ENCODE data around the gene DDX28. TPM values are rescaled to one million over a fixed set of nuclear protein-coding genes. Genes with fewer than 3 reads are reported as not detected.
A peak's percentile ranks its signal among the peaks of the same experiment; 100 is the strongest.

DDX28 gene
- total and polyA plus RNA-seq, 12 donors: 5.3 to 13.1 (median 9.5) TPM

GRCh38 chr16:68040506-68041288, 17.7 kb upstream of the DDX28 start:
- ATAC-seq (peak; percentile 89 to 96 (median 94)), DNase-seq (peak; percentile 83 to 84)
- H3K9me3 ChIP-seq: no peaks in the 10 kb centered on the region
- peaks cover 0 to 45% (median 0%) of the 10 kb centered on the region in 9 donors for H3K36me3 ChIP-seq
- H3K4me1 ChIP-seq: peaks cover 0 to 45% (median 0%) of the 10 kb centered on the region in 9 donors
- no peak overlapping the region for H3K4me3 ChIP-seq
- intact Hi-C loops (cut with DNase I): loop anchor here in 7 of 10 donors (1.0 to 10.0 kb wide), 14 partner anchors 47 to 518 kb away; partner anchors contain the start of genes NRN1L (in 5 of the 7), PSMB10 (in 3 of the 7) and CTRL (in 1 of the 7)
- H3K27me3 ChIP-seq: no peaks in the 10 kb centered on the region
- peak; percentile 73 to 88 (median 83) for TF ChIP-seq CTCF (IDR thresholded peaks at IDR 0.05)
- WGBS, 2 donors: 67 to 68% methylated on average over 14 of the region's 14 CpGs
- peak overlapping the region in 1 of 10 donors; percentile 69 for H3K27ac ChIP-seq

GRCh38 chr16:68037841-68038597, 15.0 kb upstream of the DDX28 start:
- WGBS, 2 donors: 81 to 83% methylated on average over 9 of the region's 9 CpGs
- peak in 1 of 8 donors; percentile 26 for ATAC-seq
- Histone ChIP-seq H3K4me3 (no peak overlapping the region), H3K9me3 (no peaks in the 10 kb centered on the region), H3K27ac (peak overlapping the region in 4 of 10 donors; percentile 7 to 67 (median 22)), H3K27me3 (no peaks in the 10 kb centered on the region), H3K4me1 (peaks cover 0 to 45% (median 0%) of the 10 kb centered on the region in 9 donors), H3K36me3 (peaks cover 0 to 26% (median 0%) of the 10 kb centered on the region in 9 donors)
- intact Hi-C loops (cut with DNase I): loop anchor here in 5 of 10 donors (2.0 to 10.0 kb wide), 4 partner anchors 101 to 223 kb away; partner anchors contain the start of gene PSMB10 (in 1 of the 5)
- no peak for TF ChIP-seq CTCF (IDR thresholded peaks at IDR 0.05)
- DNase-seq: no peak

GRCh38 chr16:68035227-68035626, 12.2 kb upstream of the DDX28 start:
- ATAC-seq (no peak), DNase-seq (no peak)
- Histone ChIP-seq H3K4me1 (peaks cover 0 to 25% (median 0%) of the 10 kb centered on the region in 9 donors), H3K4me3 (no peak overlapping the region), H3K27ac (no peak overlapping the region), H3K36me3 (peaks cover 0 to 32% (median 0%) of the 10 kb centered on the region in 9 donors), H3K9me3 (no peaks in the 10 kb centered on the region), H3K27me3 (no peaks in the 10 kb centered on the region)
- 70 to 78% methylated on average over 2 of the region's 2 CpGs for WGBS, 2 donors
- intact Hi-C loops (cut with DNase I): loop anchor here in 4 of 10 donors (5.0 to 10.0 kb wide), 3 partner anchors 210 to 220 kb away; no protein-coding TSS in a partner anchor
- no peak for TF ChIP-seq CTCF (IDR thresholded peaks at IDR 0.05)

- H3K4me1 ChIP-seq: peaks cover 0 to 13% (median 0%) of the 10 kb centered on the region in 9 donors
- H3K9me3 ChIP-seq: no peaks in the 10 kb centered on the region
- no peak overlapping the region for H3K27ac ChIP-seq
- peaks cover 0 to 40% (median 0%) of the 10 kb centered on the region in 9 donors for H3K36me3 ChIP-seq
- WGBS, 2 donors: 97 to 100% methylated on average over 2 of the region's 2 CpGs
- no peak for DNase-seq
- no peak for ATAC-seq
- intact Hi-C loops (cut with DNase I): loop anchor here in 2 of 10 donors (10.0 kb wide), 2 partner anchors 208 to 218 kb away; no protein-coding TSS in a partner anchor
- no peaks in the 10 kb centered on the region for H3K27me3 ChIP-seq
- TF ChIP-seq CTCF (IDR thresholded peaks at IDR 0.05): no peak
- no peak overlapping the region for H3K4me3 ChIP-seq
Observed at GRCh38 chr16:68033101-68033500, 10.1 kb upstream of the DDX28 start.
